GM12878 (cell line): Measurements from ENCODE around the gene TIPRL. TPM values are rescaled to one million over a fixed set of nuclear protein-coding genes. Genes with fewer than 3 reads are reported as not detected.
A peak's percentile ranks its signal among the peaks of the same experiment; 100 is the strongest.

Experiments
- ATAC-seq: fragments of 200-7000 bp; cut with Tn5 transposase; 3 replicates; pipeline ENCODE4 v1.9.1; 2020; ENCODE audit warnings: mild to moderate bottlenecking, moderate library complexity
- BruUV-seq: library from RNA; stranded (reverse); fragments of 400-500 nt; replicated peaks from 2 replicates; lab custom pipeline; 2021; lab: Mats Ljungman, UMichigan
- CTCF ChIA-PET: fragments of 300-600 bp; sonication (Branson Sonifier 250); formaldehyde crosslinking; extraction: SDS; loops from one replicate; lab custom pipeline; 2021; ENCODE audit warnings: inconsistent platforms; lab: Yijun Ruan, JAX
- POLR2A ChIA-PET: fragments of 350-600 bp; formaldehyde crosslinking; extraction: SDS; loops from one replicate; lab custom pipeline; 2021; ENCODE audit warnings: inconsistent platforms; lab: Charles Lee
- RAD21 ChIA-PET: fragments of 300-600 bp; sonication (Branson Sonifier 250); formaldehyde crosslinking; loops from one replicate; lab custom pipeline; 2023; ENCODE audit warnings: antibody characterized with exemption; ENCODE audit not compliant: unreplicated experiment; lab: Charles Lee
- SMC1A ChIA-PET: fragments of 300-600 bp; sonication (Branson Sonifier 250); formaldehyde crosslinking; loops from one replicate; lab custom pipeline; 2023; ENCODE audit not compliant: unreplicated experiment, uncharacterized antibody; lab: Charles Lee
- DNase-seq: peaks from one replicate; pipeline ENCODE4 v3.0.0-alpha.2; 2011; ENCODE audit warnings: low read depth, low spot score
- FAIRE-seq: peaks from 3 replicates; lab custom pipeline; 2011; peaks lifted over from hg19 to GRCh38; lab: Jason Lieb, UNC
- H2AFZ ChIP-seq: 2 replicates; pipeline ENCODE4 v1.6.0; 2011; ENCODE audit warnings: low read depth, low read length, control low read depth; ENCODE audit not compliant: control insufficient read depth
- H3K27ac ChIP-seq: 2 replicates; pipeline ENCODE4 v1.5.1; 2011; ENCODE audit warnings: control low read depth; ENCODE audit not compliant: control insufficient read depth, insufficient read depth
- H3K27me3 ChIP-seq, 2 experiments: replicated peaks in 1 of 2; 2 replicates each; pipeline versions ENCODE4 v1.6.0 to v1.6.1; 2011; ENCODE audit warnings: low read length in 1 of 2; ENCODE audit not compliant: control insufficient read depth in 2 of 2, insufficient read depth in 2 of 2
- H3K36me3 ChIP-seq, 2 experiments: 2 replicates each; pipeline ENCODE4 v1.5.1; 2011; ENCODE audit warnings: low read length in 1 of 2; ENCODE audit not compliant: control insufficient read depth in 2 of 2, insufficient read depth in 2 of 2
- H3K4me1 ChIP-seq: 2 replicates; pipeline ENCODE4 v1.6.1; 2011; ENCODE audit warnings: mild to moderate bottlenecking, low read length, moderate library complexity, mixed read lengths; ENCODE audit not compliant: control insufficient read depth, insufficient read depth
- H3K4me2 ChIP-seq: 2 replicates; pipeline ENCODE4 v1.6.0; 2011; ENCODE audit warnings: control low read depth; ENCODE audit not compliant: control insufficient read depth, insufficient read depth
- H3K4me3 ChIP-seq: fragments of 200-600 bp; sonication (generic); 2 replicates; pipeline ENCODE4 v1.5.1; 2016
- H3K79me2 ChIP-seq: 2 replicates; pipeline ENCODE4 v1.6.0; 2011; ENCODE audit warnings: low read length; ENCODE audit not compliant: control insufficient read depth, insufficient read depth
- H3K9ac ChIP-seq: 2 replicates; pipeline ENCODE4 v1.8.0; 2011; ENCODE audit warnings: low read length, control low read depth, mixed read lengths; ENCODE audit not compliant: control insufficient read depth, insufficient read depth
- H3K9me3 ChIP-seq: replicated peaks from 3 replicates; pipeline ENCODE4 v1.5.1; 2011; ENCODE audit warnings: mild to moderate bottlenecking, low read length; ENCODE audit not compliant: control insufficient read depth, insufficient read depth
- H4K20me1 ChIP-seq: 2 replicates; pipeline ENCODE4 v1.6.0; 2011; ENCODE audit not compliant: control insufficient read depth, insufficient read depth
- ATF3 ChIP-seq: IDR thresholded peaks from 2 replicates; pipeline ENCODE4 v1.6.1; 2011; ENCODE audit warnings: low read depth, mild to moderate bottlenecking, low read length, moderate library complexity, borderline replicate concordance; ENCODE audit errors: extremely low read depth
- E2F4 ChIP-seq: IDR thresholded peaks from 2 replicates; pipeline ENCODE4 v1.6.1; 2012; ENCODE audit warnings: low read depth, low read length, improper control_type of control experiment
- EGR1 ChIP-seq, 2 experiments: IDR thresholded peaks; 1 replicate in 1 of 2; 2 replicates in 1 of 2; pipeline ENCODE4 v1.6.1; 2011 to 2012; ENCODE audit warnings: low read depth in 2 of 2, low read length in 2 of 2, borderline replicate concordance in 1 of 2, mild to moderate bottlenecking in 1 of 2, moderate library complexity in 1 of 2
- IRF3 ChIP-seq: fragments of 450-650 bp; IDR thresholded peaks from 2 replicates; pipeline ENCODE4 v1.6.1; 2014; ENCODE audit warnings: mild to moderate bottlenecking
- IRF5 ChIP-seq: fragments of 450-650 bp; IDR thresholded peaks from 2 replicates; pipeline ENCODE4 v1.6.1; 2017; ENCODE audit warnings: borderline replicate concordance
- MAX ChIP-seq: IDR thresholded peaks from 2 replicates; pipeline ENCODE4 v1.6.1; 2012; ENCODE audit warnings: low read depth, low read length, improper control_type of control experiment
- NFYB ChIP-seq: IDR thresholded peaks from 2 replicates; pipeline ENCODE4 v1.6.1; 2011; ENCODE audit warnings: low read depth, mild to moderate bottlenecking, low read length, improper control_type of control experiment, moderate library complexity; ENCODE audit not compliant: insufficient read depth
- SIN3A ChIP-seq: IDR thresholded peaks from 2 replicates; pipeline ENCODE4 v1.6.1; 2012; ENCODE audit warnings: low read depth, low read length, improper control_type of control experiment
- ZBTB33 ChIP-seq: fragments of 450-650 bp; IDR thresholded peaks from 2 replicates; pipeline ENCODE4 v1.6.1; 2017; ENCODE audit warnings: mild to moderate bottlenecking
- WGBS: methylation state at CpG from one replicate; pipeline ENCODE4 v1.1.6; 2016; ENCODE audit warnings: low lambda C conversion rate; ENCODE audit not compliant: insufficient replicate concordance, insufficient coverage; ENCODE audit errors: missing lambda C conversion rate; 5-methylcytosine and 5-hydroxymethylcytosine counted together
- in situ Hi-C: fragments of 300-500 bp; cut with MboI; formaldehyde crosslinking; loops from 9 replicates; pipeline ENCODE4 v1.14.3; 2018; ENCODE audit warnings: mixed read lengths
- intact Hi-C: fragments of 100-400 bp; cut with micrococcal nuclease; formaldehyde crosslinking; loops from one replicate; pipeline ENCODE4 v1.14.2; 2022; ENCODE audit not compliant: unreplicated experiment
- polyA plus RNA-seq, 11 experiments: library from polyadenylated mRNA; depleted of rRNA in 4 of 11; unstranded in 6 of 11; stranded (reverse) in 5 of 11; fragments of >200 nt; fragmentation: Nextera tagmentation in 4 of 11; fragmentation: Illumina TruSeq in 1 of 11; extraction: Ambion mirVana in 4 of 11; extraction: Trizol in 1 of 11; gene quantifications; 1 replicate in 1 of 11; 2 replicates in 10 of 11; pipeline versions ENCODE4 v1.2.1 to v1.2.3, GENCODE V29; 2011 to 2016; ENCODE audit warnings: inconsistent platforms in 2 of 11, missing spikeins in 2 of 11, low read depth in 1 of 11
- total RNA-seq, 4 experiments: library from RNA; depleted of rRNA in 3 of 4; stranded (reverse); fragments of >200 nt in 3 of 4; fragmentation: Illumina TruSeq in 1 of 4; extraction: Trizol in 1 of 4; gene quantifications; 2 replicates each; pipeline versions ENCODE4 v1.2.1 to v1.2.3, GENCODE V29; 2013 to 2021

TIPRL gene
- total and polyA plus RNA-seq, 10 of the 15 experiments (the other 5 are each of a cell fraction or from before 2014, with no cell fraction given): 36.4 to 72.1 (median 49.9) TPM

- no peak for TF ChIP-seq IRF5
- peak; percentile 53; the same call in 1 of the 2 replicates for TF ChIP-seq NFYB
These were observed 7.9 kb upstream of the TIPRL start (continued) for GRCh38 chr1:168170564-168171508.

GRCh38 chr1:168172250-168172915 is 6.4 kb upstream of the TIPRL start:
- no peak for ATAC-seq
- no TSS peak for BruUV-seq
- no peak overlapping the region for H3K4me3 ChIP-seq
- no peaks in the 10 kb centered on the region for H4K20me1 ChIP-seq
- SMC1A ChIA-PET: interaction anchor here (0.9 to 1.3 kb wide), 2 partner anchors 13 to 56 kb away, joined by 3 to 4 read pairs; no protein-coding TSS in a partner anchor
- RAD21 ChIA-PET: no interaction called here
- intact Hi-C loops: loop anchor here (10.0 kb wide), 1 partner anchor 238 kb away; the partner anchor contains the start of genes DCAF6 and MPC2
- 98% methylated on average over 3 of the region's 3 CpGs for WGBS
- DNase-seq: no peak
- H3K27ac ChIP-seq: no peak overlapping the region
- CTCF ChIA-PET: interaction anchor here (0.6 to 1.5 kb wide), 2 partner anchors 14 to 1614 kb away, joined by 3 to 4 read pairs; no protein-coding TSS in a partner anchor
- H3K4me2 ChIP-seq: no peak overlapping the region
- no peak overlapping the region for H3K9ac ChIP-seq
- no peaks in the 10 kb centered on the region for H3K79me2 ChIP-seq
- no peaks in the 10 kb centered on the region for H3K27me3 ChIP-seq
- H3K9me3 ChIP-seq: 0 out of 3 replicates have a peak, but pooled peaks cover 2% of the 10 kb centered on the region
- no peaks in the 10 kb centered on the region for H3K36me3 ChIP-seq
- no peak overlapping the region for H2AFZ ChIP-seq
- in situ Hi-C loops: no loop called here
- FAIRE-seq: peak; percentile 23
- POLR2A ChIA-PET: no interaction called here
- H3K4me1 ChIP-seq: peaks cover 8% of the 10 kb centered on the region
- TF ChIP-seq ZBTB33 (no peak), IRF3 (no peak), EGR1 (IDR thresholded peaks at IDR 0.05; ENCODE audit: borderline replicate concordance in 1 of 2, low read depth in 2 of 2, low read length in 2 of 2) (no peak), E2F4 (no peak), NFYB (no peak), SIN3A (no peak), MAX (no peak), ATF3 (no peak)
